Measurements from ENCODE around the gene ZNF525.

- TF ChIP-seq CTCF (conservative IDR thresholded peaks at IDR 0.05; ENCODE audit: low read length): no peak
- TF ChIP-seq EZH2phosphoT487 (IDR thresholded peaks at IDR 0.05; ENCODE audit: borderline replicate concordance): no peak
Measured at GRCh38 chr19:53333463-53334449, 31.7 kb upstream of the ZNF525 start, which contains the start of gene ZNF845.

Measured in Loucy (cell line).